Stimulated activated CD8-positive, alpha-beta memory T cell treated with anti-CD3 and anti-CD28 coated beads, Interleukin-4, amount 100 ng/mL, for 1 hour (primary cell): ENCODE measurements around the gene GOLGA6B.
A peak's percentile ranks its signal among the peaks of the same experiment; 100 is the strongest.
"Not testable (repeated sequence)": the region's sequence is repeated elsewhere in the genome, so short reads cannot be mapped to it uniquely, and the experiment has no call there.

Source experiments
- DNase-seq, 2 donors: peaks; one replicate each; pipeline ENCODE4 v3.0.0-alpha.2; 2020; ENCODE audit warnings: low read depth in 2 of 2, low spot score in 1 of 2

Gene GOLGA6B

GRCh38 chr15:72665706-72666105, 11.2 kb downstream of the GOLGA6B start:
- DNase-seq = not testable (repeated sequence)

GRCh38 chr15:72669803-72670202, 15.3 kb downstream of the GOLGA6B start:
- DNase-seq = not testable (repeated sequence)

- DNase-seq = peak; percentile 15 to 35
These were observed 16.3 kb downstream of the GOLGA6B start for GRCh38 chr15:72670656-72671352.

- no peak for DNase-seq
These were observed 17.0 kb downstream of the GOLGA6B start for GRCh38 chr15:72671525-72671924.

GRCh38 chr15:72676838-72677237, 22.3 kb downstream of the GOLGA6B start:
- DNase-seq = no peak

GRCh38 chr15:72680931-72681330, 26.4 kb downstream of the GOLGA6B start:
- DNase-seq = no peak

GRCh38 chr15:72682772-72683171, 28.3 kb downstream of the GOLGA6B start:
- no peak for DNase-seq

- no peak for DNase-seq
These were observed 30.9 kb downstream of the GOLGA6B start for GRCh38 chr15:72685301-72685924.

- DNase-seq = peak; percentile 67 to 70
These were observed 31.7 kb downstream of the GOLGA6B start, which contains the start of the genes BBS4 and HIGD2B for GRCh38 chr15:72685925-72686794. Gene BBS4, plus strand, starts transcription at chr15:72686207. Its CDS starts 21 bp downstream, at chr15:72686228. Gene HIGD2B, minus strand, starts transcription at chr15:72686182. Its CDS starts 9,808 bp downstream, at chr15:72676374.

GRCh38 chr15:72688697-72689096, 34.2 kb downstream of the GOLGA6B start:
- no peak for DNase-seq

- no peak for DNase-seq
These were observed 36.4 kb downstream of the GOLGA6B start for GRCh38 chr15:72690938-72691337.

GRCh38 chr15:72698938-72699337, 44.4 kb downstream of the GOLGA6B start:
- DNase-seq = no peak

- no peak for DNase-seq
These were observed 45.6 kb downstream of the GOLGA6B start for GRCh38 chr15:72700076-72700475.

GRCh38 chr15:72706266-72706665, 51.8 kb downstream of the GOLGA6B start:
- no peak for DNase-seq

GRCh38 chr15:72708551-72709303, 54.2 kb downstream of the GOLGA6B start:
- DNase-seq = not testable (repeated sequence)
